Endothelial cell of coronary artery (primary cell): ENCODE results near the gene FOXP4. TPM values are rescaled to one million over a fixed set of nuclear protein-coding genes. Genes with fewer than 3 reads are reported as not detected.

ENCODE experiments used
- total RNA-seq: library from RNA; depleted of rRNA; stranded (reverse); fragments of >200 nt; gene quantifications from 2 replicates; pipeline ENCODE4 v1.2.3, GENCODE V29; 2014

FOXP4 gene, protein sequence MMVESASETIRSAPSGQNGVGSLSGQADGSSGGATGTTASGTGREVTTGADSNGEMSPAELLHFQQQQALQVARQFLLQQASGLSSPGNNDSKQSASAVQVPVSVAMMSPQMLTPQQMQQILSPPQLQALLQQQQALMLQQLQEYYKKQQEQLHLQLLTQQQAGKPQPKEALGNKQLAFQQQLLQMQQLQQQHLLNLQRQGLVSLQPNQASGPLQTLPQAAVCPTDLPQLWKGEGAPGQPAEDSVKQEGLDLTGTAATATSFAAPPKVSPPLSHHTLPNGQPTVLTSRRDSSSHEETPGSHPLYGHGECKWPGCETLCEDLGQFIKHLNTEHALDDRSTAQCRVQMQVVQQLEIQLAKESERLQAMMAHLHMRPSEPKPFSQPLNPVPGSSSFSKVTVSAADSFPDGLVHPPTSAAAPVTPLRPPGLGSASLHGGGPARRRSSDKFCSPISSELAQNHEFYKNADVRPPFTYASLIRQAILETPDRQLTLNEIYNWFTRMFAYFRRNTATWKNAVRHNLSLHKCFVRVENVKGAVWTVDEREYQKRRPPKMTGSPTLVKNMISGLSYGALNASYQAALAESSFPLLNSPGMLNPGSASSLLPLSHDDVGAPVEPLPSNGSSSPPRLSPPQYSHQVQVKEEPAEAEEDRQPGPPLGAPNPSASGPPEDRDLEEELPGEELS
- total RNA-seq, result 2.7 and 3.3 TPM in 2 replicates

DNA sequence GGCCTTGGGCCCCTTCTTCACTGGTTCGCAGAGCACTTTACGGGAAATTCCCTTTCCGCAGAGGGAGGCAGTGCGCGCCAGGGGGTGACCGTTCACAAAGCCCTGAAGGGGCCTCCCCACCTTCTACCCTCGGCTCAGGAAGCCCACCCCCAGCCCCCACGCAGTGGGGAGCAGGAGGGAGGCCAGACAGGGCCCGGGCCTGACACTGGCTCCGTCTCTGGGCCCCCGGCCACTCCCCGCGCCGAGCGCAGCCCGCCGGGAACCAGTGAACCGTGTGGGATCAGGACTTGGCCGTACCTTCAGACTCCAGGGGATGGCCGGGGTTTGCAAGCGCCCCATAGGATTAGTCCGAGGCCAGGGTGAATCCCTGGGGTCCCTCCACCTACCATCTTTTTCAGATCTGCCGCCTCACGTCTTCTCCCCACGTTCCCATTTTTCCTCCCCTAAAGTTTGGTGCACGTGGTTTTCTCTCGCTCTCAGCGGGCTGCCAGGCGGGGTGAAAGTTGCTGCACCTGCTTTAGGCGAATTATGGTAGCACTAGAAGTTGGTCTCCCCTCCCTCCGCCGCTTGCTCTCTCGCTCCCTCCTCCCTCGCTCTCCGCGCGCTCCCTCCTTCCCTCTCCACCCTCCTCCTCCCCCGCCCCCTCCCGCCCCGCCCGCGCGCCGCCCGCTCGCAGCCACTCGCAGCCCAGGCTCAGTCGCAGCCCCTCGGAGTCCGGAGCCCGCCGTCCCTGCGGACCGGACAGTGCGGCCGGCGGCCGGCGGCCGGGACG, at the start of gene FOXP4:
FOXP4 (plus strand) TSS at position 679 of the 772 bp plus-strand sequence. CDS start 19,380 bp downstream, outside the sequence.

DNA sequence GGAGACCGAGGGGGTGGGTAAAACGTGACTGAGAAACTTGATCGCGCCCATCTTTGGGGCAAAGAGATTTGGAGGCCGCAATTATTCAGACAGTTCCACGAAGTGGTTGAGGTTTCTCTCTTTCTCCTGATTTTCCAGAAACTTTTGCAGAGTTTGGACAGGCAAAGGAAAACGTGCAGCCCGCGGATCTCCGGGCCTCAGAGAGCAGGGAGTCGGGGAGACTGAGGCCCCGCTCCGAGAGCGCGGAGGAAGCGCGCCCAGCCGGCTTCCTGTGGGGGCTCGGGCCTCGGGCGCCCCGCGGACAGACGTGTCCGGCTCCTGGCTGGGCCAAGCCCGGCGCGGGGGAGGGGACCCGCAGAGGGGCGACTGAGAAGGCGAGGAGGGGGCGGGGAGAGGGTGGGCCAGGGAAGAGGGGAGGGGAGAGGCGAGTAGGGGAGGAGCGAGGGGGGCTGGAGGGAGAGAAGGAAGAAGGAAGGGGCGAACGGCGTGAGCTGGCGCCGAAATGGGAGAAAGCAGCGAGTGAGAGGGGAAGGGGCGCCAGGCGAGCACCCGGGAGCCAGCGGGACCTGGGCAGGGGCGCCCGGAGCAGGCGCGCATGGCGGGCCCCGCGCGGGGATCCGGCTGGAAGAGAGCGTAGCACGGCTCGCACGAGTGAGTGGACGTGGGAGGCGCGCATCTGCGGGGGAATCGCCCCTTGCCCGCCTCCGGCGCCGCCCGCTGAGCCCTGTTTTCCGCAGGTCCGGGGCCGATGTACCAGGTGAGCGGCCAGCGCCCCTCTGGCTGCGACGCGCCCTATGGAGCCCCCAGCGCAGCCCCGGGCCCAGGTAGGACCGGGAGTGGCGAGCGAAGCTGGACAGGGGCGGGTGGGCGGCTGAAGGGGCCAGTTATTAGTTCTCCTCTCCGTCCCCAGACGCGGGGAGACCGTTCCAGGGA, 92.1 kb downstream of the FOXP4 start, which contains the start of gene MDFI:
MDFI (plus strand) TSS at position 467 of the 933 bp plus-strand sequence; CDS start at position 749, 282 bp downstream.

Other genes starting within 250 kb of the FOXP4 start
- not detected in 2 replicates for gene NCR2, start 210.8 kb upstream of the FOXP4 start, total RNA-seq
- 20.8 and 42.9 TPM in 2 replicates for gene MDFI, start 92.1 kb downstream of the FOXP4 start, total RNA-seq
- gene TFEB, start 189.2 kb downstream of the FOXP4 start, total RNA-seq, result 2.3 and 3.4 TPM in 2 replicates
- gene PGC, start 201.0 kb downstream of the FOXP4 start, total RNA-seq, result not detected in 2 replicates
- 0.63 and 1.1 TPM in 2 replicates for gene FRS3, start 233.5 kb downstream of the FOXP4 start, total RNA-seq
- 1.3 and 2.0 TPM in 2 replicates for gene PRICKLE4, start 234.4 kb downstream of the FOXP4 start, total RNA-seq
- gene TOMM6, start 241.3 kb downstream of the FOXP4 start, total RNA-seq, result 48.6 and 75.1 TPM in 2 replicates